Measurements from ENCODE around the gene L2HGDH.

DNA sequence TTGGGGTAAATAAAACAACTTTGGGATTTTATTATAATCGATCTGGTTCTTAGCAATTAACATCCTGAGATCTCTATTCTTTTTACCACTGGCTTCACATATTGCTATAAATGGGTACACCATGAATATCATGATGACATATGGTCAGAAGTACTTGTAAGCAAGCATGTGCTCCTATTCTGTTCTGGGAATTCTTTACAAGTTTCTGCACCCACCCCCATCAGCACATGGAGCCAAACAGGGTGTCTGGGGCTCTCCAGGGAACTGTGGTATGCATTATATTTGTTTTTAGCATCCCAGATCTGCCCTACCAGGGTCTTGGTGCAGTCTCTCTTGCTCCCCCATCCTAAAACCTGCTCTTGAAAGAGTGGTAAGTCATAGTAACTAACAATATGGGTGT is 31.4 kb upstream of the L2HGDH start:
- TF ChIP-seq, protein P1, sequence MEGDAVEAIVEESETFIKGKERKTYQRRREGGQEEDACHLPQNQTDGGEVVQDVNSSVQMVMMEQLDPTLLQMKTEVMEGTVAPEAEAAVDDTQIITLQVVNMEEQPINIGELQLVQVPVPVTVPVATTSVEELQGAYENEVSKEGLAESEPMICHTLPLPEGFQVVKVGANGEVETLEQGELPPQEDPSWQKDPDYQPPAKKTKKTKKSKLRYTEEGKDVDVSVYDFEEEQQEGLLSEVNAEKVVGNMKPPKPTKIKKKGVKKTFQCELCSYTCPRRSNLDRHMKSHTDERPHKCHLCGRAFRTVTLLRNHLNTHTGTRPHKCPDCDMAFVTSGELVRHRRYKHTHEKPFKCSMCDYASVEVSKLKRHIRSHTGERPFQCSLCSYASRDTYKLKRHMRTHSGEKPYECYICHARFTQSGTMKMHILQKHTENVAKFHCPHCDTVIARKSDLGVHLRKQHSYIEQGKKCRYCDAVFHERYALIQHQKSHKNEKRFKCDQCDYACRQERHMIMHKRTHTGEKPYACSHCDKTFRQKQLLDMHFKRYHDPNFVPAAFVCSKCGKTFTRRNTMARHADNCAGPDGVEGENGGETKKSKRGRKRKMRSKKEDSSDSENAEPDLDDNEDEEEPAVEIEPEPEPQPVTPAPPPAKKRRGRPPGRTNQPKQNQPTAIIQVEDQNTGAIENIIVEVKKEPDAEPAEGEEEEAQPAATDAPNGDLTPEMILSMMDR (IDR thresholded peaks at IDR 0.05; ENCODE audit: insufficient read depth, low read depth, low read length), result no peak
- TF ChIP-seq EZH2 (IDR thresholded peaks at IDR 0.05; ENCODE audit: insufficient read depth, low read length), result no peak
